Gastroesophageal sphincter (tissue), 3 donors: Measurements from ENCODE around the gene MVK.

Experiments
- CTCF ChIP-seq, 4 experiments: fragments of 200-600 bp in 2 of 4; fragments of 450-650 bp in 2 of 4; sonication (generic) in 1 of 4; IDR thresholded peaks; one replicate each; pipeline ENCODE4 v1.5.1; 2017 to 2019; ENCODE audit warnings: antibody characterized with exemption in 4 of 4, mild to moderate bottlenecking in 2 of 4, moderate library complexity in 2 of 4
- EP300 ChIP-seq: sonication (generic); formaldehyde crosslinking; IDR thresholded peaks from one replicate; pipeline ENCODE4 v1.6.1; 2017; ENCODE audit warnings: antibody characterized with exemption, mild to moderate bottlenecking
- POLR2A ChIP-seq, 2 donors: fragments of 450-650 bp; IDR thresholded peaks; one replicate each; pipeline ENCODE4 v1.6.1; 2017; ENCODE audit warnings: antibody characterized with exemption in 2 of 2, mild to moderate bottlenecking in 2 of 2, moderate library complexity in 1 of 2
- POLR2AphosphoS5 ChIP-seq: sonication (generic); formaldehyde crosslinking; IDR thresholded peaks from one replicate; pipeline ENCODE4 v1.6.1; 2017; ENCODE audit warnings: antibody characterized with exemption

GRCh38 chr12:109595321-109595902 lies 21.8 kb downstream of the MVK start:
- TF ChIP-seq CTCF (IDR thresholded peaks at IDR 0.05) (no peak), EP300 (no peak), POLR2A (IDR thresholded peaks at IDR 0.05) (no peak), POLR2AphosphoS5 (no peak)
